Trophoblast cell (in vitro differentiated cells and primary cell): ENCODE results near the gene PHKG2.

Experiments used
- DNase-seq, 2 donors: peaks; one replicate each; pipeline ENCODE4 v3.0.0-alpha.2; 2016
- H2AFZ ChIP-seq: 2 replicates; pipeline ENCODE4 v1.6.1; 2013; ENCODE audit warnings: low read length, moderate library complexity, mild to moderate bottlenecking; ENCODE audit not compliant: insufficient read depth, poor library complexity
- H2AK5ac ChIP-seq: 2 replicates; pipeline ENCODE4 v1.6.1; 2013; ENCODE audit warnings: mild to moderate bottlenecking, low read length
- H2BK120ac ChIP-seq: 2 replicates; pipeline ENCODE4 v1.6.1; 2013; ENCODE audit warnings: low read length, mild to moderate bottlenecking, moderate library complexity; ENCODE audit not compliant: insufficient read depth, poor library complexity
- H2BK12ac ChIP-seq: 2 replicates; pipeline ENCODE4 v1.6.1; 2013; ENCODE audit warnings: mild to moderate bottlenecking, low read length, moderate library complexity
- H2BK5ac ChIP-seq: 2 replicates; pipeline ENCODE4 v1.6.1; 2013; ENCODE audit warnings: low read length, low read depth, moderate library complexity, mild to moderate bottlenecking; ENCODE audit not compliant: poor library complexity
- H3K14ac ChIP-seq: 2 replicates; pipeline ENCODE4 v1.6.1; 2013; ENCODE audit warnings: mild to moderate bottlenecking, low read length
- H3K18ac ChIP-seq: 2 replicates; pipeline ENCODE4 v1.6.1; 2013; ENCODE audit warnings: mild to moderate bottlenecking, low read length
- H3K23ac ChIP-seq: 2 replicates; pipeline ENCODE4 v1.6.1; 2013; ENCODE audit warnings: low read length
- H3K27ac ChIP-seq: 2 replicates; pipeline ENCODE4 v1.5.1; 2013; ENCODE audit warnings: low read depth, mild to moderate bottlenecking, inconsistent platforms, low read length, moderate library complexity
- H3K27me3 ChIP-seq: 2 replicates; pipeline ENCODE4 v1.6.1; 2013; ENCODE audit warnings: inconsistent platforms, mild to moderate bottlenecking, low read length, moderate library complexity; ENCODE audit not compliant: insufficient read depth
- H3K36me3 ChIP-seq, 2 experiments: 1 replicate in 1 of 2; 2 replicates in 1 of 2; pipeline ENCODE4 v1.6.1; 2013; ENCODE audit warnings: low read length in 2 of 2, mild to moderate bottlenecking in 2 of 2, moderate library complexity in 1 of 2; ENCODE audit not compliant: insufficient read depth in 2 of 2, control insufficient read depth in 1 of 2
- H3K4ac ChIP-seq: 2 replicates; pipeline ENCODE4 v1.6.1; 2013; ENCODE audit warnings: low read depth, mild to moderate bottlenecking, low read length, moderate library complexity
- H3K4me1 ChIP-seq, 2 experiments: 1 replicate in 1 of 2; 2 replicates in 1 of 2; pipeline ENCODE4 v1.6.1; 2013; ENCODE audit warnings: low read length in 2 of 2, mild to moderate bottlenecking in 2 of 2, moderate library complexity in 1 of 2; ENCODE audit not compliant: insufficient read depth in 2 of 2, control insufficient read depth in 1 of 2
- H3K4me2 ChIP-seq: 2 replicates; pipeline ENCODE4 v1.6.1; 2013; ENCODE audit warnings: inconsistent platforms, mild to moderate bottlenecking, low read length, moderate library complexity
- H3K4me3 ChIP-seq: 2 replicates; pipeline ENCODE4 v1.5.1; 2013; ENCODE audit warnings: mild to moderate bottlenecking, low read depth, low read length, inconsistent platforms
- H3K79me1 ChIP-seq: one replicate; pipeline ENCODE4 v1.6.1; 2013; ENCODE audit warnings: low read length
- H3K79me2 ChIP-seq: 2 replicates; pipeline ENCODE4 v1.6.1; 2013; ENCODE audit warnings: low read length, mild to moderate bottlenecking; ENCODE audit not compliant: control insufficient read depth, insufficient read depth, poor library complexity
- H3K9ac ChIP-seq: 2 replicates; pipeline ENCODE4 v1.6.1; 2013; ENCODE audit warnings: mild to moderate bottlenecking, low read length
- H3K9me3 ChIP-seq: 2 replicates; pipeline ENCODE4 v1.6.1; 2013; ENCODE audit warnings: low read depth, mild to moderate bottlenecking, control low read depth, inconsistent platforms, low read length; ENCODE audit not compliant: insufficient read depth
- H4K12ac ChIP-seq: 2 replicates; pipeline ENCODE4 v1.6.1; 2013; ENCODE audit warnings: low read depth, mild to moderate bottlenecking, low read length, moderate library complexity
- H4K8ac ChIP-seq: 2 replicates; pipeline ENCODE4 v1.6.1; 2013; ENCODE audit warnings: low read depth, mild to moderate bottlenecking, low read length, moderate library complexity
- H4K91ac ChIP-seq: one replicate; pipeline ENCODE4 v1.6.1; 2013; ENCODE audit warnings: low read depth, mild to moderate bottlenecking, low read length, moderate library complexity
- WGBS: extraction: QIAGEN DNeasy Blood & Tissue Kit; methylation state at CpG from one replicate; pipeline ENCODE4 v1.1.7; 2013; ENCODE audit warnings: missing lambda C conversion rate; ENCODE audit not compliant: insufficient read length, insufficient coverage; ENCODE audit errors: extremely low coverage; 5-methylcytosine and 5-hydroxymethylcytosine counted together

Gene PHKG2

DNA sequence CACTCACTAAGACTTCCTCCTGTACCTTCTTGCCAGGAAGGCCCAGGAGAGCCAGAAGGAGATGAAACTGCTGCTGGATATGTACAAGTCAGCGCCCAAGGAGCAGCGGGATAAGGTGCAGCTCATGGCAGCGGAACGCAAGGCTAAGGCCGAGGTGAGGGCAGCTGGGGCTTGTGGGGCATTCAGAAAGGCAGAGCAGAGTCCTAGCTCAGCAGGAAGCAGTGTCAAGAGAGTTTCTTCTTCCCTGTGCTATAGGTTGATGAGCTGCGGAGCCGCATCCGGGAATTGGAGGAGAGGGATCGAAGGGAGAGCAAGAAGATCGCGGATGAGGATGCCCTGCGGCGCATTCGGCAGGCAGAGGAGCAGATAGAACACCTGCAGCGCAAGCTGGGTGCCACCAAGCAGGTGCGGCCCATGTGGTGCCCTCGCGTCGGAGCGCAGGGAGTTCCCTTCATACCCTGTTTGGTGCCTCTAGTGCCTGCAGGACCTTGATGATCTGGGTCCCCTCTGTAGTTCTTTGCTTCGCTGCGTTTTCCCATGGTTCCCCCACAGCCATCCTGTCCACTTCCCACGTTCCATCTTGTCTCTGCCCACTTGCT is 20.5 kb downstream of the PHKG2 start:
- Histone ChIP-seq H3K23ac (no peak overlapping the region), H3K79me2 (no peaks in the 10 kb centered on the region), H4K8ac (no peak overlapping the region), H3K4me2 (no peak overlapping the region), H3K79me1 (no peaks in the 10 kb centered on the region), H3K18ac (no peak overlapping the region), H2AFZ (no peak overlapping the region), H4K91ac (no peak overlapping the region), H3K27ac (no peak overlapping the region), H3K27me3 (no peaks in the 10 kb centered on the region), H2AK5ac (no peak overlapping the region), H3K4me1 (no peaks in the 10 kb centered on the region), H3K9ac (no peak overlapping the region), H2BK12ac (no peak overlapping the region), H3K4me3 (no peak overlapping the region), H4K12ac (no peak overlapping the region), H3K4ac (no peak overlapping the region), H2BK120ac (no peak overlapping the region), H3K36me3 (peaks cover 83 to 91% of the 10 kb centered on the region in 2 experiments), H3K14ac (no peak overlapping the region), H2BK5ac (no peak overlapping the region), H3K9me3 (peaks cover 3% of the 10 kb centered on the region)
- no CpG with 5 or more reads among the region's 23 CpGs for WGBS
- DNase-seq = no peak

DNA sequence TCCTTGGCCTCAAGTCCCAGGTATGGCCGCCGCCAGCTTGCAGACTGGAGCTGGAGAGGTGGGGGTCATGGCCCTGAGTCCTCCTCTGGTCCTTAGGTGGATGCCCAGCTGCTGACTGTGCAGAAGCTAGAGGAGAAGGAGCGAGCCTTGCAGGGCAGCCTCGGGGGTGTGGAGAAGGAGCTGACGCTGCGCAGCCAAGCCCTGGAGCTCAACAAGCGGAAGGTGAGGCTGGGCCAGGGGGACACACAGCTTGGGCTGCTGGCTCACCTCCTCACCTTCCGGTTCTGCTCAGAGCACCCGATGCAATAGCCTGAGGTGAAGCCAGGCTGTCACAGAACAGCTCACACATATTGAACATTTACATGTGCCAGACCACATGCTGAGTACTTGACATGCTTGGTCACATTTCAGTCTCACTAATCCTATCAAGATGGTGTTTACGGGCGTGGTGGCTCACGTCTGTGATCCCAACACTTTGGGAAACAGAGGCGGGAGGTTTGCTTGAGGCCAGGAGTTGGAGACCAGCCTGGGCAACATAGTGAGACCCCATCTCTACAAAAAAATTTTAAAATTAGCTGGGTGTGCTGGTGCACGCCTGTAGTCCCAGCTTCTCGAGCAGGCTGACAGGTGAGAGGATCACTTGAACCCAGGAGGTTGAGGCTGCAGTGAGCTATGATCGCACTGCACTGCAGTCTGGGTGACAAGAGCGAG is 21.3 kb downstream of the PHKG2 start:
- no peak for DNase-seq
- Histone ChIP-seq H4K8ac (no peak overlapping the region), H3K4me1 (no peaks in the 10 kb centered on the region), H3K27me3 (no peaks in the 10 kb centered on the region), H3K79me2 (no peaks in the 10 kb centered on the region), H3K9ac (no peak overlapping the region), H2AK5ac (no peak overlapping the region), H3K9me3 (peaks cover 3% of the 10 kb centered on the region), H2BK120ac (no peak overlapping the region), H3K27ac (no peak overlapping the region), H4K12ac (no peak overlapping the region), H3K79me1 (no peaks in the 10 kb centered on the region), H3K14ac (no peak overlapping the region), H3K36me3 (peaks cover 85 to 92% of the 10 kb centered on the region in 2 experiments), H3K4me2 (no peak overlapping the region), H3K23ac (no peak overlapping the region), H2BK12ac (no peak overlapping the region), H3K18ac (no peak overlapping the region), H2AFZ (no peak overlapping the region), H3K4ac (no peak overlapping the region), H4K91ac (no peak overlapping the region), H2BK5ac (no peak overlapping the region), H3K4me3 (no peak overlapping the region)
- no CpG with 5 or more reads among the region's 17 CpGs for WGBS

DNA sequence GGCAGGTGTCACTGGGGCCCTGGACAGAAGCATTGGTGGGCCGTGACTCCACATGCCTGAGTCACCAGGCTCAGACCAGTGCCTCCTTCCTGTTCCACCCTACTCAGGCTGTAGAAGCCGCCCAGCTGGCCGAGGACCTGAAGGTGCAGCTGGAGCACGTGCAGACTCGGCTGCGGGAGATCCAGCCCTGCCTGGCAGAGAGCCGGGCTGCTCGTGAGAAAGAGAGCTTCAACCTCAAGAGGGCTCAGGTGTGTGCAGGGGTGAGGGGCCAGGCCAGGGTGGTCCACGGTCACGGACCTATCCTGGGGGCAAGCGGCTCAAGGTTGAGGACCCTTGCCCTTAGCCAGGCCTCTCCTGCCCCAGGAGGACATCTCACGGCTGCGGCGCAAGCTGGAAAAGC is 23.5 kb downstream of the PHKG2 start:
- Histone ChIP-seq H4K91ac (no peak overlapping the region), H3K79me1 (peaks cover 11% of the 10 kb centered on the region)

DNA sequence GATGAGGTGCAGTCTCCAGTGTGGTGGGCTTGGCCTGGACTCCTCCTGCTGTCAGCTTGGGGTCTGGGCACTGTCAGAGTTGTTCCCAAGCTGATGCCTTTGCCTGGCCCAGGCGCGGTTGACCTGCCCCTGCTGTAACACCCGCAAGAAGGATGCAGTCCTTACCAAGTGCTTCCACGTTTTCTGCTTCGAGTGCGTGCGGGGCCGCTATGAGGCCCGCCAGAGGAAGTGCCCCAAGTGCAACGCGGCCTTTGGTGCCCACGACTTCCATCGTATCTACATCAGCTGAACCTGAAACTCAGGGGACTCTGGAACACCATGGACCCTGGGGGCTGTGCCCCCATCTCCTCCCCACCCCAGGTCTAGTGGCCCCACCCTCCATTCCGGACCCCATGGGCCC is 25.6 kb downstream of the PHKG2 start:
- H3K79me1 ChIP-seq = peaks cover 11% of the 10 kb centered on the region
- no peak overlapping the region for H2BK120ac ChIP-seq
- no peak overlapping the region for H2AFZ ChIP-seq
- H3K27ac ChIP-seq = no peak overlapping the region
- peaks cover 3% of the 10 kb centered on the region for H3K9me3 ChIP-seq
- WGBS = no CpG with 5 or more reads among the region's 14 CpGs
- no peak overlapping the region for H2BK12ac ChIP-seq
- H4K12ac ChIP-seq = no peak overlapping the region
- no peak overlapping the region for H3K4ac ChIP-seq
- no peak overlapping the region for H4K8ac ChIP-seq
- H3K27me3 ChIP-seq = no peaks in the 10 kb centered on the region
- H3K9ac ChIP-seq = no peak overlapping the region
- no peak overlapping the region for H3K23ac ChIP-seq
- H3K4me3 ChIP-seq = no peak overlapping the region
- H4K91ac ChIP-seq = no peak overlapping the region
- H3K18ac ChIP-seq = no peak overlapping the region
- peaks cover 9% of the 10 kb centered on the region for H3K79me2 ChIP-seq
- H3K4me1 ChIP-seq = peaks cover 4 to 11% of the 10 kb centered on the region in 2 experiments
- no peak overlapping the region for H2BK5ac ChIP-seq
- H2AK5ac ChIP-seq = no peak overlapping the region
- no peak for DNase-seq
- H3K36me3 ChIP-seq = peaks cover 54 to 58% of the 10 kb centered on the region in 2 experiments
- no peak overlapping the region for H3K4me2 ChIP-seq
- no peak overlapping the region for H3K14ac ChIP-seq

More for the DNA sequence above, 23.5 kb downstream of the PHKG2 start:
- H3K79me2 ChIP-seq = peaks cover 9% of the 10 kb centered on the region
- no CpG with 5 or more reads among the region's 14 CpGs for WGBS
- no peak overlapping the region for H3K18ac ChIP-seq
- H4K12ac ChIP-seq = no peak overlapping the region
- DNase-seq = no peak
- H3K4me2 ChIP-seq = no peak overlapping the region
- no peak overlapping the region for H2BK120ac ChIP-seq
- H2BK12ac ChIP-seq = no peak overlapping the region
- H3K27ac ChIP-seq = no peak overlapping the region
- H3K9ac ChIP-seq = no peak overlapping the region
- peaks cover 70 to 75% of the 10 kb centered on the region in 2 experiments for H3K36me3 ChIP-seq
- no peaks in the 10 kb centered on the region for H3K27me3 ChIP-seq
- H4K8ac ChIP-seq = no peak overlapping the region
- no peak overlapping the region for H2BK5ac ChIP-seq
- H3K14ac ChIP-seq = no peak overlapping the region
- H2AFZ ChIP-seq = no peak overlapping the region
- no peak overlapping the region for H3K4me3 ChIP-seq
- H3K4me1 ChIP-seq = peaks cover 4 to 9% of the 10 kb centered on the region in 2 experiments
- H3K4ac ChIP-seq = no peak overlapping the region
- H3K9me3 ChIP-seq = peaks cover 3% of the 10 kb centered on the region
- H3K23ac ChIP-seq = no peak overlapping the region
- no peak overlapping the region for H2AK5ac ChIP-seq
